Measurements from ENCODE around the gene ACHE. TPM values are rescaled to one million over a fixed set of nuclear protein-coding genes. Genes with fewer than 3 reads are reported as not detected.

The ACHE gene
- total RNA-seq, 4 donors from 2014 or later = 6.7 to 55.9 (median 14.5) TPM

- Histone ChIP-seq H3K27ac (no peak overlapping the region), H3K4me1 (peaks cover 0 to 19% of the 10 kb centered on the region in 2 donors), H3K4me3 (peak overlapping the region; percentile 34), H3K9me3 (no peaks in the 10 kb centered on the region), H3K36me3 (no peaks in the 10 kb centered on the region), H3K27me3 (peaks cover 0 to 8% of the 10 kb centered on the region in 2 donors)
- intact Hi-C loops (cut with DNase I; ENCODE audit: low total_unique reads) = loop anchor here (2.0 kb wide), 1 partner anchor 163 kb away; no protein-coding TSS in a partner anchor
- TF ChIP-seq POLR2A (IDR thresholded peaks at IDR 0.05) (no peak), CTCF (IDR thresholded peaks at IDR 0.05) (no peak)
- peak in 1 of 2 donors; percentile 48 for DNase-seq
Measured at GRCh38 chr7:100895956-100896731, 456 bp upstream of the ACHE start.

GRCh38 chr7:100894860-100895700 is 608 bp downstream of the ACHE start:
- no peaks in the 10 kb centered on the region for H3K36me3 ChIP-seq
- peaks cover 0 to 19% of the 10 kb centered on the region in 2 donors for H3K4me1 ChIP-seq
- peak overlapping the region; percentile 15 to 66 for H3K27ac ChIP-seq
- TF ChIP-seq CTCF (IDR thresholded peaks at IDR 0.05) (peak; percentile 76 to 85 (median 79)), POLR2A (IDR thresholded peaks at IDR 0.05) (no peak)
- intact Hi-C loops (cut with DNase I; ENCODE audit: low total_unique reads) = no loop called here
- peak in 1 of 2 donors; percentile 66 for DNase-seq
- H3K4me3 ChIP-seq = peak overlapping the region; percentile 34
- H3K9me3 ChIP-seq = no peaks in the 10 kb centered on the region
- H3K27me3 ChIP-seq = peaks cover 0 to 8% of the 10 kb centered on the region in 2 donors

- intact Hi-C loops (cut with DNase I; ENCODE audit: low total_unique reads) = no loop called here
- TF ChIP-seq CTCF (IDR thresholded peaks at IDR 0.05) (no peak), POLR2A (IDR thresholded peaks at IDR 0.05) (no peak)
Measured at GRCh38 chr7:100893910-100894721, 1.6 kb downstream of the ACHE start.

GRCh38 chr7:100893318-100893895 is 2.3 kb downstream of the ACHE start:
- Histone ChIP-seq H3K9me3 (no peaks in the 10 kb centered on the region), H3K4me3 (no peak overlapping the region), H3K4me1 (peaks cover 0 to 27% of the 10 kb centered on the region in 2 donors), H3K36me3 (no peaks in the 10 kb centered on the region), H3K27ac (no peak overlapping the region), H3K27me3 (peaks cover 0 to 8% of the 10 kb centered on the region in 2 donors)
- no peak for DNase-seq
- intact Hi-C loops (cut with DNase I; ENCODE audit: low total_unique reads) = no loop called here
- TF ChIP-seq POLR2A (IDR thresholded peaks at IDR 0.05) (no peak), CTCF (IDR thresholded peaks at IDR 0.05) (no peak)

More at GRCh38 chr7:100893910-100894721, 1.6 kb downstream of the ACHE start:
- H3K4me1 ChIP-seq = peaks cover 0 to 21% of the 10 kb centered on the region in 2 donors
- peaks cover 0 to 8% of the 10 kb centered on the region in 2 donors for H3K27me3 ChIP-seq
- no peaks in the 10 kb centered on the region for H3K9me3 ChIP-seq
- no peaks in the 10 kb centered on the region for H3K36me3 ChIP-seq
- H3K4me3 ChIP-seq = peak overlapping the region in 1 of 2 donors; percentile 34
- peak overlapping the region in 1 of 2 donors; percentile 66 for H3K27ac ChIP-seq
- DNase-seq = no peak
